ENCODE data around the gene ZNF823. TPM values are rescaled to one million over a fixed set of nuclear protein-coding genes. Genes with fewer than 3 reads are reported as not detected.
A peak's percentile ranks its signal among the peaks of the same experiment; 100 is the strongest.
"Not testable (repeated sequence)": the region's sequence is repeated elsewhere in the genome, so short reads cannot be mapped to it uniquely, and the experiment has no call there.

ZNF823 gene
- total and polyA plus RNA-seq, 7 donors, result 4.1 to 22.8 (median 12.5) TPM

- no peak for TF ChIP-seq POLR2AphosphoS5 (IDR thresholded peaks at IDR 0.05)
- no peak for TF ChIP-seq POLR2A (IDR thresholded peaks at IDR 0.05)
- no peak for TF ChIP-seq EP300 (IDR thresholded peaks at IDR 0.05)
- TF ChIP-seq, protein P1, sequence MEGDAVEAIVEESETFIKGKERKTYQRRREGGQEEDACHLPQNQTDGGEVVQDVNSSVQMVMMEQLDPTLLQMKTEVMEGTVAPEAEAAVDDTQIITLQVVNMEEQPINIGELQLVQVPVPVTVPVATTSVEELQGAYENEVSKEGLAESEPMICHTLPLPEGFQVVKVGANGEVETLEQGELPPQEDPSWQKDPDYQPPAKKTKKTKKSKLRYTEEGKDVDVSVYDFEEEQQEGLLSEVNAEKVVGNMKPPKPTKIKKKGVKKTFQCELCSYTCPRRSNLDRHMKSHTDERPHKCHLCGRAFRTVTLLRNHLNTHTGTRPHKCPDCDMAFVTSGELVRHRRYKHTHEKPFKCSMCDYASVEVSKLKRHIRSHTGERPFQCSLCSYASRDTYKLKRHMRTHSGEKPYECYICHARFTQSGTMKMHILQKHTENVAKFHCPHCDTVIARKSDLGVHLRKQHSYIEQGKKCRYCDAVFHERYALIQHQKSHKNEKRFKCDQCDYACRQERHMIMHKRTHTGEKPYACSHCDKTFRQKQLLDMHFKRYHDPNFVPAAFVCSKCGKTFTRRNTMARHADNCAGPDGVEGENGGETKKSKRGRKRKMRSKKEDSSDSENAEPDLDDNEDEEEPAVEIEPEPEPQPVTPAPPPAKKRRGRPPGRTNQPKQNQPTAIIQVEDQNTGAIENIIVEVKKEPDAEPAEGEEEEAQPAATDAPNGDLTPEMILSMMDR (IDR thresholded peaks at IDR 0.05), result no peak
- Histone ChIP-seq H3K27me3 (no peaks in the 10 kb centered on the region), H3K9me3 (peaks cover 16 to 43% (median 19%) of the 10 kb centered on the region in 4 donors), H3K27ac (no peak overlapping the region), H3K36me3 (peaks cover 34 to 51% (median 47%) of the 10 kb centered on the region in 4 donors), H3K4me1 (no peaks in the 10 kb centered on the region), H3K4me3 (no peak overlapping the region)
- WGBS, 2 donors, result 96 to 98% methylated on average over 5 of the region's 5 CpGs
- no peak for DNase-seq
- intact Hi-C loops (cut with DNase I), result no loop called here
Observed at GRCh38 chr19:11781295-11782057, 42.7 kb upstream of the ZNF823 start.

- DNase-seq, result no peak
- H3K9me3 ChIP-seq, result peaks cover 16 to 48% (median 19%) of the 10 kb centered on the region in 4 donors
- no peaks in the 10 kb centered on the region for H3K4me1 ChIP-seq
- intact Hi-C loops (cut with DNase I), result no loop called here
- peaks cover 34 to 51% (median 47%) of the 10 kb centered on the region in 4 donors for H3K36me3 ChIP-seq
- TF ChIP-seq POLR2AphosphoS5 (IDR thresholded peaks at IDR 0.05) (no peak), POLR2A (IDR thresholded peaks at IDR 0.05) (no peak), EP300 (IDR thresholded peaks at IDR 0.05) (no peak)
- TF ChIP-seq, protein P1 (IDR thresholded peaks at IDR 0.05), result no peak
- H3K4me3 ChIP-seq, result no peak overlapping the region
- no peaks in the 10 kb centered on the region for H3K27me3 ChIP-seq
- H3K27ac ChIP-seq, result no peak overlapping the region
- WGBS, 2 donors, result 96 to 98% methylated on average over 7 of the region's 7 CpGs
Observed at GRCh38 chr19:11780431-11781020, 41.8 kb upstream of the ZNF823 start.

- DNase-seq; H3K27ac ChIP-seq; H3K27me3 ChIP-seq; intact Hi-C loops (cut with DNase I); H3K4me3 ChIP-seq; H3K4me1 ChIP-seq: not testable (repeated sequence)
- Histone ChIP-seq H3K9me3 (peaks cover 11 to 32% (median 16%) of the 10 kb centered on the region in 4 donors), H3K36me3 (peaks cover 27 to 49% (median 40%) of the 10 kb centered on the region in 4 donors)
- WGBS, 2 donors, result 96 to 97% methylated on average over 11 of the region's 11 CpGs
Observed at GRCh38 chr19:11776669-11777068, 37.9 kb upstream of the ZNF823 start.

GRCh38 chr19:11771520-11771919 lies 32.8 kb upstream of the ZNF823 start:
- H3K4me3 ChIP-seq; H3K27me3 ChIP-seq; H3K27ac ChIP-seq; DNase-seq; H3K36me3 ChIP-seq; intact Hi-C loops (cut with DNase I); H3K9me3 ChIP-seq: not testable (repeated sequence)
- H3K4me1 ChIP-seq, result peaks cover 0 to 16% (median 13%) of the 10 kb centered on the region in 4 donors
- TF ChIP-seq, protein P1 (IDR thresholded peaks at IDR 0.05), result peak in 1 of 4 experiments; percentile 14
- 80 to 86% methylated on average over 11 of the region's 11 CpGs for WGBS, 2 donors

DNA sequence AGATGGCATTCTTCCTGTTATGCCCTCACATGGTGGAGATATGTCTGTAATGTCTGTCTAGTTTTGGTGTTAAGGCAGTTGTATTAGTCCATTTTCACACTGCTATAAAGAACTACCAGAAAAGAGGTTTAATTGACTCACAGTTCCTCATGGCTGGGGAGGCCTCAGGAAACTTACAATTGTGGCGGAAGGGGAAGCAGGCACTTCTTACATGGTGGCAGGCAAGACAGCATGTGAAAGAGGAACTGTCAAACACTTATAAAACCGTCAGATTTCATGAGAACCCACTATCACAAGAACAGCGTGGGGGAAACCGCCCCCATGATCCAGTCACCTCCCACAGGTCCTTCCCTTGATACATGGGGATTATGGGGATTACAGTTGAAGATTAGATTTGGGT lies 31.2 kb upstream of the ZNF823 start:
- Histone ChIP-seq H3K27ac (no peak overlapping the region), H3K9me3 (peaks cover 0 to under 1% (median 0%) of the 10 kb centered on the region in 4 donors), H3K4me1 (peaks cover 0 to 19% (median 16%) of the 10 kb centered on the region in 4 donors), H3K36me3 (no peaks in the 10 kb centered on the region), H3K4me3 (no peak overlapping the region), H3K27me3 (no peaks in the 10 kb centered on the region)
- 93 to 96% methylated on average over 4 of the region's 4 CpGs for WGBS, 2 donors
- TF ChIP-seq POLR2AphosphoS5 (IDR thresholded peaks at IDR 0.05), result no peak
- TF ChIP-seq EP300 (IDR thresholded peaks at IDR 0.05), result no peak
- no peak for TF ChIP-seq POLR2A (IDR thresholded peaks at IDR 0.05)
- TF ChIP-seq, protein P1 (IDR thresholded peaks at IDR 0.05), result no peak
- no peak for DNase-seq
- intact Hi-C loops (cut with DNase I), result no loop called here
